K562 (cell line): ENCODE measurements around the gene CAMK1D. TPM values are rescaled to one million over a fixed set of nuclear protein-coding genes. Genes with fewer than 3 reads are reported as not detected.

Experiments used
- ATAC-seq: fragments of 200-7000 bp; cut with Tn5 transposase; 3 replicates; pipeline ENCODE4 v1.9.1; 2020; ENCODE audit warnings: moderate library complexity
- BruUV-seq: library from RNA; stranded (reverse); fragments of 400-500 nt; replicated peaks from 2 replicates; lab custom pipeline; 2021; lab: Mats Ljungman, UMichigan
- CTCF ChIA-PET: fragments of 300-600 bp; formaldehyde crosslinking; extraction: SDS; loops from one replicate; lab custom pipeline; 2021; ENCODE audit warnings: low intra/inter-chr PET ratio; lab: Yijun Ruan, JAX
- POLR2A ChIA-PET: fragments of 300-600, 350-650 bp; sonication (Branson Sonifier 250); formaldehyde crosslinking; extraction: SDS; loops from one replicate; lab custom pipeline; 2021; ENCODE audit warnings: antibody characterized with exemption, inconsistent platforms; lab: Yijun Ruan, JAX
- DNase-seq, 4 experiments: peaks; one replicate each; pipeline versions ENCODE4 v3.0.0 to v3.0.0-alpha.2; 2011 to 2018; ENCODE audit warnings: low spot score in 3 of 4, mixed read lengths in 3 of 4; ENCODE audit errors: extremely low read depth in 1 of 4
- FAIRE-seq: peaks from 2 replicates; lab custom pipeline; 2011; peaks lifted over from hg19 to GRCh38; lab: Jason Lieb, UNC
- H2AFZ ChIP-seq: 2 replicates; pipeline ENCODE4 v1.6.0; 2011; ENCODE audit warnings: low read depth, low read length, control low read depth, inconsistent platforms
- H3K27ac ChIP-seq: fragments of 200-600 bp; 3 replicates; pipeline ENCODE4 v1.8.0; 2011; ENCODE audit warnings: low read depth, mild to moderate bottlenecking, control low read depth, inconsistent platforms, low read length, moderate library complexity, mixed read lengths; ENCODE audit errors: extremely low read depth
- H3K27me3 ChIP-seq, 2 experiments: fragments of 300-600 bp in 1 of 2; 2 replicates in 1 of 2; 3 replicates in 1 of 2; pipeline versions ENCODE4 v1.6.0 to v1.8.0; 2011; ENCODE audit warnings: inconsistent platforms in 2 of 2, low read length in 2 of 2, mild to moderate bottlenecking in 1 of 2, mixed read lengths in 1 of 2, moderate library complexity in 1 of 2; ENCODE audit not compliant: control insufficient read depth in 2 of 2, insufficient read depth in 2 of 2
- H3K36me3 ChIP-seq: fragments of 300-600 bp; 3 replicates; pipeline ENCODE4 v1.8.0; 2011; ENCODE audit warnings: mild to moderate bottlenecking, low read length, inconsistent platforms; ENCODE audit not compliant: control insufficient read depth, insufficient read depth
- H3K4me1 ChIP-seq, 2 experiments: fragments of 200-600 bp in 1 of 2; replicated peaks in 1 of 2; 2 replicates in 1 of 2; 3 replicates in 1 of 2; pipeline versions ENCODE4 v1.5.1 to v1.8.0; 2011; ENCODE audit warnings: inconsistent platforms in 2 of 2, low read length in 2 of 2, mild to moderate bottlenecking in 1 of 2, mixed read lengths in 1 of 2, moderate library complexity in 1 of 2; ENCODE audit not compliant: control insufficient read depth in 2 of 2, insufficient read depth in 2 of 2
- H3K4me2 ChIP-seq: 2 replicates; pipeline ENCODE4 v1.6.1; 2011; ENCODE audit warnings: low read length, control low read depth, inconsistent platforms, mixed read lengths; ENCODE audit not compliant: insufficient read depth
- H3K4me3 ChIP-seq: fragments of 200-600 bp; sonication (generic), shearing (Covaris generic); 2 replicates; pipeline ENCODE4 v1.5.1; 2016; ENCODE audit warnings: control low read depth, inconsistent platforms
- H3K79me2 ChIP-seq: fragments of 200-600 bp; 3 replicates; pipeline ENCODE4 v1.8.0; 2011; ENCODE audit warnings: low read length, inconsistent platforms; ENCODE audit not compliant: control insufficient read depth, insufficient read depth
- H3K9ac ChIP-seq, 2 experiments: 2 replicates each; pipeline versions ENCODE4 v1.6.0 to v1.6.1; 2011; ENCODE audit warnings: low read depth in 2 of 2, low read length in 2 of 2, control low read depth in 1 of 2, inconsistent platforms in 1 of 2, mild to moderate bottlenecking in 1 of 2, mixed read lengths in 1 of 2; ENCODE audit not compliant: insufficient read depth in 1 of 2
- H3K9me1 ChIP-seq: one replicate; pipeline ENCODE4 v1.6.0; 2011; ENCODE audit warnings: inconsistent platforms, mild to moderate bottlenecking, low read length, moderate library complexity; ENCODE audit not compliant: control insufficient read depth, insufficient read depth
- H3K9me3 ChIP-seq: replicated peaks from 2 replicates; pipeline ENCODE4 v1.5.1; 2011; ENCODE audit warnings: low read depth, low read length, inconsistent platforms; ENCODE audit not compliant: control insufficient read depth, insufficient read depth
- H4K20me1 ChIP-seq: replicated peaks from 2 replicates; pipeline ENCODE4 v1.6.1; 2011; ENCODE audit warnings: low read length, inconsistent platforms, mixed read lengths; ENCODE audit not compliant: control insufficient read depth, insufficient read depth
- CTBP1 ChIP-seq: fragments of 450-650 bp; IDR thresholded peaks from 2 replicates; pipeline ENCODE4 v1.6.1; 2016; ENCODE audit warnings: borderline replicate concordance
- EHMT2 ChIP-seq: fragments of 450-650 bp; IDR thresholded peaks from 2 replicates; pipeline ENCODE4 v1.6.1; 2018; ENCODE audit warnings: antibody characterized with exemption
- HMBOX1 ChIP-seq: sonication (generic); IDR thresholded peaks from 2 replicates; pipeline ENCODE4 v1.6.1; 2016
- SREBF2 ChIP-seq: sonication (generic); formaldehyde crosslinking; IDR thresholded peaks from 2 replicates; pipeline ENCODE4 v1.4.0; 2020; ENCODE audit warnings: mild to moderate bottlenecking, missing genetic modification reagents
- TAF7 ChIP-seq: fragments of 450-650 bp; IDR thresholded peaks from 2 replicates; pipeline ENCODE4 v1.6.1; 2016; ENCODE audit warnings: missing genetic modification characterization, missing compliant biosample characterization
- TCF3 ChIP-seq: sonication (generic); formaldehyde crosslinking; IDR thresholded peaks from 2 replicates; pipeline ENCODE4 v1.4.0; 2020; ENCODE audit warnings: mild to moderate bottlenecking, missing genetic modification reagents
- ZBTB26 ChIP-seq: fragments of 450-650 bp; formaldehyde crosslinking; IDR thresholded peaks from 2 replicates; pipeline ENCODE4 v1.4.0; 2022; ENCODE audit warnings: missing genetic modification characterization
- ZKSCAN8 ChIP-seq: fragments of 200-800 bp; sonication (Bioruptor generic); IDR thresholded peaks from 2 replicates; pipeline ENCODE4 v1.6.1; 2016; ENCODE audit warnings: missing genetic modification characterization, missing compliant biosample characterization
- ZNF778 ChIP-seq: fragments of 450-650 bp; formaldehyde crosslinking; IDR thresholded peaks from 2 replicates; pipeline ENCODE4 v1.4.0; 2020; ENCODE audit warnings: mild to moderate bottlenecking, moderate library complexity
- WGBS: fragments of 100-300 bp; shearing (Covaris generic); methylation state at CpG from one replicate; pipeline ENCODE4 v1.1.6; 2016; ENCODE audit warnings: low coverage, mixed read lengths; ENCODE audit not compliant: insufficient coverage; ENCODE audit errors: missing lambda C conversion rate; 5-methylcytosine and 5-hydroxymethylcytosine counted together
- in situ Hi-C: fragments of 300-500 bp; cut with MboI; formaldehyde crosslinking; loops from 4 replicates; pipeline ENCODE4 v1.15.0; 2018; ENCODE audit warnings: inconsistent platforms, mixed read lengths
- intact Hi-C: fragments of 100-400 bp; cut with micrococcal nuclease; formaldehyde crosslinking; loops from 2 replicates; pipeline ENCODE4 v1.14.2; 2022
- polyA plus RNA-seq, 8 experiments: library from polyadenylated mRNA; depleted of rRNA in 4 of 8; stranded (reverse) in 5 of 8; unstranded in 3 of 8; fragments of >200 nt; fragmentation: Nextera tagmentation in 2 of 8; fragmentation: Illumina TruSeq in 1 of 8; extraction: Ambion mirVana in 2 of 8; extraction: Trizol in 1 of 8; gene quantifications; 2 replicates each; pipeline versions ENCODE4 v1.2.1 to v1.2.3, GENCODE V29; 2011 to 2014; ENCODE audit warnings: inconsistent platforms in 1 of 8, missing spikeins in 1 of 8
- total RNA-seq, 7 experiments: library from RNA; depleted of rRNA in 6 of 7; stranded (reverse); fragments of >200 nt in 6 of 7; fragmentation: Illumina TruSeq in 2 of 7; extraction: Trizol in 2 of 7; gene quantifications; 2 replicates each; pipeline versions ENCODE4 v1.2.1 to v1.2.3, GENCODE V29; 2011 to 2021; ENCODE audit warnings: low replicate concordance in 1 of 7

The CAMK1D gene
- total and polyA plus RNA-seq, 9 of the 15 experiments (the other 6 are each of a cell fraction or from before 2014, with no cell fraction given): 0.12 to 0.24 (median 0.20) TPM; not detected in 5

GRCh38 chr10:12360461-12360860 lies 11.1 kb downstream of the CAMK1D start:
- Histone ChIP-seq H3K36me3 (no peaks in the 10 kb centered on the region), H3K9ac (no peak overlapping the region), H3K79me2 (no peaks in the 10 kb centered on the region), H3K4me2 (no peak overlapping the region), H3K4me1 (no peaks in the 10 kb centered on the region), H3K4me3 (no peak overlapping the region), H2AFZ (no peak overlapping the region), H3K27me3 (peaks cover 20 to 29% of the 10 kb centered on the region in 2 experiments), H3K9me1 (no peaks in the 10 kb centered on the region), H3K27ac (no peak overlapping the region), H3K9me3 (no peaks in the 10 kb centered on the region), H4K20me1 (no peaks in the 10 kb centered on the region)
- TF ChIP-seq TAF7 (tag) (no peak), HMBOX1 (no peak), ZNF778 (CRISPR knock-in tag) (no peak), SREBF2 (CRISPR knock-in tag) (no peak), EHMT2 (no peak), TCF3 (no peak), ZKSCAN8 (no peak), CTBP1 (no peak), ZBTB26 (CRISPR knock-in tag) (no peak)
- FAIRE-seq (no peak), DNase-seq (no peak), ATAC-seq (no peak)
- in situ Hi-C loops: no loop called here
- WGBS: 3% methylated on average over 5 of the region's 5 CpGs
- no TSS peak for BruUV-seq
- intact Hi-C loops: no loop called here
- CTCF ChIA-PET: no interaction called here
- POLR2A ChIA-PET: interaction anchor here (0.6 kb wide), 1 partner anchor 31 kb away, joined by 4 read pairs; no protein-coding TSS in a partner anchor
